A673 (cell line): Measurements from ENCODE around the gene RHBG. TPM values are rescaled to one million over a fixed set of nuclear protein-coding genes. Genes with fewer than 3 reads are reported as not detected.
"Not testable (repeated sequence)": the region's sequence is repeated elsewhere in the genome, so short reads cannot be mapped to it uniquely, and the experiment has no call there.

Experiments used
- BruUV-seq: library from RNA; stranded (reverse); fragments of 400-500 nt; replicated peaks from 2 replicates; lab custom pipeline; 2021; lab: Mats Ljungman, UMichigan
- CTCF ChIA-PET: fragments of 300-600 bp; sonication (Branson Sonifier 250); formaldehyde crosslinking; loops from one replicate; lab custom pipeline; 2022; ENCODE audit warnings: antibody characterized with exemption; lab: Charles Lee
- POLR2A ChIA-PET: fragments of 300-600 bp; sonication (Branson Sonifier 250); formaldehyde crosslinking; loops from one replicate; lab custom pipeline; 2022; ENCODE audit warnings: antibody characterized with exemption; ENCODE audit not compliant: low non-redundant PET; lab: Charles Lee
- DNase-seq: peaks from one replicate; pipeline ENCODE4 v3.0.0-alpha.2; 2015; ENCODE audit warnings: low spot score
- H3K27ac ChIP-seq: fragments of 200-600 bp; sonication (generic); 2 replicates; pipeline ENCODE4 v1.5.1; 2016; ENCODE audit warnings: mixed run types, low read depth, mild to moderate bottlenecking, mixed read lengths, antibody characterized with exemption, low read length; ENCODE audit not compliant: poor library complexity, severe bottlenecking
- H3K27me3 ChIP-seq: fragments of 200-600 bp; sonication (generic); replicated peaks from 2 replicates; pipeline ENCODE4 v1.6.1; 2017; ENCODE audit warnings: mixed run types, low read depth, mild to moderate bottlenecking, mixed read lengths, antibody characterized with exemption, low read length; ENCODE audit not compliant: insufficient read depth, poor library complexity
- H3K36me3 ChIP-seq: fragments of 200-600 bp; sonication (generic); 2 replicates; pipeline ENCODE4 v1.6.1; 2016; ENCODE audit warnings: mixed run types, mild to moderate bottlenecking, mixed read lengths, antibody characterized with exemption, low read length; ENCODE audit not compliant: insufficient read depth, poor library complexity, severe bottlenecking
- H3K4me1 ChIP-seq: fragments of 200-600 bp; sonication (generic); 2 replicates; pipeline ENCODE4 v1.6.1; 2017; ENCODE audit warnings: mixed run types, mild to moderate bottlenecking, mixed read lengths, antibody characterized with exemption, low read length; ENCODE audit not compliant: insufficient read depth, poor library complexity, severe bottlenecking
- H3K4me3 ChIP-seq: fragments of 200-600 bp; sonication (generic); 2 replicates; pipeline ENCODE4 v1.5.1; 2016; ENCODE audit warnings: low read depth, mixed run types, mild to moderate bottlenecking, mixed read lengths, low read length; ENCODE audit not compliant: poor library complexity, severe bottlenecking
- H3K9me3 ChIP-seq: fragments of 200-600 bp; sonication (generic); 2 replicates; pipeline ENCODE4 v1.6.1; 2016; ENCODE audit warnings: mixed run types, low read depth, mild to moderate bottlenecking, mixed read lengths, antibody characterized with exemption, low read length; ENCODE audit not compliant: poor library complexity, severe bottlenecking
- EZH2 ChIP-seq: fragments of 200-600 bp; sonication (generic); IDR thresholded peaks from 2 replicates; pipeline ENCODE4 v1.6.1; 2017; ENCODE audit warnings: borderline replicate concordance, low read depth, mild to moderate bottlenecking, mixed read lengths, antibody characterized with exemption, low read length; ENCODE audit not compliant: poor library complexity, severe bottlenecking
- intact Hi-C: fragments of 100-400 bp; cut with micrococcal nuclease; formaldehyde crosslinking; loops from one replicate; pipeline ENCODE4 v1.10.0; 2022; ENCODE audit not compliant: unreplicated experiment
- total RNA-seq: library from RNA; stranded (reverse); gene quantifications from 2 replicates; pipeline ENCODE4 v1.2.3, GENCODE V29; 2021
- TF ChIP-seq, protein P1 (sequence below): fragments of 300-800, 200-600 bp; sonication (generic); conservative IDR thresholded peaks from 2 replicates; pipeline ENCODE4 v1.5.1; 2017; ENCODE audit warnings: low read depth, mild to moderate bottlenecking, antibody characterized with exemption, low read length, moderate library complexity, mixed read lengths

RHBG gene
- total RNA-seq, 1 experiment from 2014 or later: not detected

DNA sequence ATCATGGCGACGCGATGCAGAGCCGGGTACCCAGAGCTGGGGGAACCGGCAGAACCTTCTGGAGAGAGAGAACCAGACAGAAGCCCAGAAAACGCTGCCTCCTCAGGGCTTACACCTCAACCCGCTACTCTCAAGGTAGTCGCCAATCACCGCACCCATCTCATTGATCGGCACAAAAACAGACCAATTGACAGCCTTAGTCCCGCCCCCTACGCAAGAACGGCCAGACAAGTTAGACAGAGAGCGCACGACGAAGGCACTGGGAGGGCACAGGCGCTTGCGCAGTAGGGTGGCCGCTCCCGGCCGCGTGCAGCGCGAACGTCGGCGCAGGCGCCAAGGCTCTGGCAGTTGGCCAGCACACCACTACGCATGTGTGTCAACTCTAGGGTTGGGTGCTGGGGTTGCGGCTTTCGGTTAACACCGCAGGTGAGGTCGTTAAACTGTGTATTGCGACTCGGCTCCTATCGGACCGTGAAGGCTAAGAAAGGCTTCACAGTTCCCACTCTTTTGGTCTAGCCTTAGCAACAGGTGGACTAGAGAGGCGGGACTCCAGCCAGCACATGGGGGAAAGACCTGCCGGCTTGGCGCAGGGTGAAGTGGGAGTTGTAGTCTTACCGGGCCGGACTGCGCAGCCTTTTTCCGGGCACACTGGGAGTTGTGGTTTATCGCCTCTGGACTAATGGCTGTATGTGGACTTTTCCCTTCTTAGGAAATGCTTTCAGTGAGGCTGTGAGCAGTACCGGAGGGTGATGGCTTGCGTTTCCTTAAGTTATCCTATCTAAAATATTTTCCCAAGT lies 30.6 kb upstream of the RHBG start, which contains the start of the genes CCT3 and TSACC:
TSS of gene CCT3 (minus strand) at position 113 of the 797 bp plus-strand sequence. CDS start at position 5, 108 bp downstream.
TSS of gene TSACC (plus strand) at position 347 of the 797 bp plus-strand sequence. CDS start 1,232 bp downstream, outside the sequence.
- Histone ChIP-seq H3K4me3 (peak within 1 kb of the TSS; percentile 88), H3K27ac (peak within 1 kb of the TSS; percentile 86), H3K36me3 (peaks cover 27% of the 10 kb centered on the region), H3K27me3 (no peaks in the 10 kb centered on the region), H3K9me3 (no peaks in the 10 kb centered on the region), H3K4me1 (peaks cover 14% of the 10 kb centered on the region)
- intact Hi-C loops: loop anchor here (10.0 kb wide), 1 partner anchor 64 kb away; no protein-coding TSS in a partner anchor
- DNase-seq: peak; percentile 100
- BruUV-seq: no TSS peak
- CTCF ChIA-PET: interaction anchor here (0.6 kb wide), 1 partner anchor 17 kb away, joined by 4 read pairs; no protein-coding TSS in a partner anchor
- TF ChIP-seq EZH2: no peak
- TF ChIP-seq, protein P1, sequence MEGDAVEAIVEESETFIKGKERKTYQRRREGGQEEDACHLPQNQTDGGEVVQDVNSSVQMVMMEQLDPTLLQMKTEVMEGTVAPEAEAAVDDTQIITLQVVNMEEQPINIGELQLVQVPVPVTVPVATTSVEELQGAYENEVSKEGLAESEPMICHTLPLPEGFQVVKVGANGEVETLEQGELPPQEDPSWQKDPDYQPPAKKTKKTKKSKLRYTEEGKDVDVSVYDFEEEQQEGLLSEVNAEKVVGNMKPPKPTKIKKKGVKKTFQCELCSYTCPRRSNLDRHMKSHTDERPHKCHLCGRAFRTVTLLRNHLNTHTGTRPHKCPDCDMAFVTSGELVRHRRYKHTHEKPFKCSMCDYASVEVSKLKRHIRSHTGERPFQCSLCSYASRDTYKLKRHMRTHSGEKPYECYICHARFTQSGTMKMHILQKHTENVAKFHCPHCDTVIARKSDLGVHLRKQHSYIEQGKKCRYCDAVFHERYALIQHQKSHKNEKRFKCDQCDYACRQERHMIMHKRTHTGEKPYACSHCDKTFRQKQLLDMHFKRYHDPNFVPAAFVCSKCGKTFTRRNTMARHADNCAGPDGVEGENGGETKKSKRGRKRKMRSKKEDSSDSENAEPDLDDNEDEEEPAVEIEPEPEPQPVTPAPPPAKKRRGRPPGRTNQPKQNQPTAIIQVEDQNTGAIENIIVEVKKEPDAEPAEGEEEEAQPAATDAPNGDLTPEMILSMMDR: no peak
- POLR2A ChIA-PET: interaction anchor here (0.5 kb wide), 1 partner anchor 1065 kb away, joined by 8 read pairs; the partner anchor contains the start of gene CLK2

DNA sequence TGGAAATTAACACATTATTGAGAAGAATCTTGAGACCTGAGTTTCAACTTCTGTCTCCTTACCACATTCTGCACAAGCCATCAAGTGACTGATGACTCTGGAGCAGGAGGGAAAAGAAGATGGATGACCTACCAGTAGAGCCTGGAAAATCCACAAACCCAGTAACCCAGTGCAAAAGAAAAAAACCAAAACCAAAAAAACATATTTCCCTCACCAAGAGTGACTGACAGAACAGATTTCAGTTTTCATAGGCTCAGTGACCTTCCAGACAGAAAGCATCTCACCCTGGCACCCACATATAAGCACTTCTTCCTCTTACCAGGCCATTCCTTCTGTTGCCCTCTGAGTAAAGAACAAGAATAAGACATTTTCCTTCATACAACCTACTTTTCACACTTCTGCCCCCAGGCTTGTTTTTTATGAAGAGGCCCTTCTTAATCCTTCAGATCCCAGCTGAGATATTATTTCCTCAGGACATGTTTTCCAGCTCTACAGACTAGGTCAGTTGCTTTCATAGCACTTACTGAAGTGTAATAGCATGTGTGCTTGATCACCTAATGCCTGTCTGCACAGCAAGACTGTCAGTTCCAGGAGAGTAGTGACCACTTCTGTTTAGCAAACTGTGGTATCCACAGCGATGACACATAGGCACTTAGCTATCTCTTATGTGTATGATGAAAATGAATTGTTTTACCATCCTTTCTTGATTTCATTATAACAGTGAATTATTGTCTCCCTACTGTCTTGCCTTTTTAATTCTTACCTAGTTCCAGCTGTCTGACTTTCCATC lies 26.6 kb upstream of the RHBG start:
- H3K4me1 ChIP-seq: no peaks in the 10 kb centered on the region
- H3K27me3 ChIP-seq: no peaks in the 10 kb centered on the region
- TF ChIP-seq, protein P1: no peak
- TF ChIP-seq EZH2: no peak
- no peaks in the 10 kb centered on the region for H3K36me3 ChIP-seq
- DNase-seq: no peak
- no peaks in the 10 kb centered on the region for H3K9me3 ChIP-seq
- no peak overlapping the region for H3K4me3 ChIP-seq
- no peak overlapping the region for H3K27ac ChIP-seq
- POLR2A ChIA-PET: no interaction called here
- intact Hi-C loops: no loop called here
- CTCF ChIA-PET: interaction anchor here (1.3 kb wide), 1 partner anchor 43 kb away, joined by 4 read pairs; no protein-coding TSS in a partner anchor
- no TSS peak for BruUV-seq

DNA sequence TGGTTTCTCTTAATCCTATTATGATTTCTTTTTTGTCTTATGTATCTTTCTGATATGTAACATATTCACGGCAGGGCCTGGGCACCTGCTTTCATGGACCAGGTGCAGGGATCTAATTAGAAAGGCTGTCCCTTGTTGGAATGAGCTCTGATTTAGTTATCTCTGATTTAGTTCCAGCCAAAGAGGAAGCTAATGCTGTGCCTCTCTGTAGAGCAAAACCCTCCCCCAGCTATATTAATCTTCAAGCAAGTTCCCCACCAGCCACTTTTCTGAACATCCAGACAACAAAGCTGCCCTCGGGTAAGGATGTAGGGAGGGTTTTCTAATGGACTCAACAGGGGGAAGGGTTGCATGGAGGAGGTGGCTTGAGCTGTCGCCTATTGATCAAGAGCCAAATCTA lies 24.6 kb upstream of the RHBG start:
- no peak for DNase-seq
- no peaks in the 10 kb centered on the region for H3K36me3 ChIP-seq
- no peak for TF ChIP-seq EZH2
- TF ChIP-seq, protein P1: no peak
- intact Hi-C loops: no loop called here
- no peaks in the 10 kb centered on the region for H3K9me3 ChIP-seq
- no peak overlapping the region for H3K27ac ChIP-seq
- ChIA-PET POLR2A (interaction anchor here (0.6 kb wide), 1 partner anchor 85 kb away, joined by 4 read pairs; no protein-coding TSS in a partner anchor), CTCF (interaction anchor here (1.1 kb wide), 1 partner anchor 14 kb away, joined by 3 read pairs; no protein-coding TSS in a partner anchor)
- BruUV-seq: no TSS peak
- no peak overlapping the region for H3K4me3 ChIP-seq
- H3K4me1 ChIP-seq: no peaks in the 10 kb centered on the region
- H3K27me3 ChIP-seq: no peaks in the 10 kb centered on the region

DNA sequence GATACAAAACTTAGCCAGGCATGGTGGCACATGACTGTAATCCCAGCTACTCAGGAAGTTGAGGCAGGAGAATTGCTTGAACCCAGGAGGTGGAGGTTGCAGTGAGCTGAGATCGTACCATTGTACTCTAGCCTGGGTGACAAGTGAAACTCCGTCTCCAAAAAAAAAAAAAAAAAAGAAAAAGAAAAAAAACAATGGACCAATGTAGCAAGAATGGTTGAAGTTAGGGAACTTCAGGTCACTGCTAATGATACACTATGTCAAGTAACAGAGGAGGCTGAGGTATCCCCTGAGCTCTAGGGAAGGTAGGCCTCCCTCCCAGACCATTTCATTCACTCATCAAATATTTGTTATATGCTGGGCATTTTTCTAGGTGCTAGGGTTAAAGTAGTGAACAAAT lies 23.0 kb upstream of the RHBG start:
- H3K27ac ChIP-seq, H3K4me3 ChIP-seq, H3K9me3 ChIP-seq, POLR2A ChIA-PET, H3K4me1 ChIP-seq, DNase-seq, BruUV-seq, H3K27me3 ChIP-seq, H3K36me3 ChIP-seq, intact Hi-C loops: not testable (repeated sequence)
- CTCF ChIA-PET: interaction anchor here (0.6 kb wide), 1 partner anchor 203 kb away, joined by 3 read pairs; no protein-coding TSS in a partner anchor
